ENCODE measurements around the gene SEMA5B. TPM values are rescaled to one million over a fixed set of nuclear protein-coding genes. Genes with fewer than 3 reads are reported as not detected.

SEMA5B gene
- total RNA-seq, 1 experiment from 2014 or later = 9.4 TPM

GRCh38 chr3:122918576-122919290, 108.8 kb downstream of the SEMA5B start:
- H3K4me2 ChIP-seq (ENCODE audit: insufficient read depth, insufficient read length, low read length) = no peak overlapping the region
- H3K14ac ChIP-seq (ENCODE audit: insufficient read depth, low read length) = no peak overlapping the region
- no peak overlapping the region for H2BK20ac ChIP-seq (ENCODE audit: low read depth, low read length, poor library complexity, severe bottlenecking)
- H3K36me3 Mint-ChIP-seq (ENCODE audit: insufficient read depth in 1 of 3, low read depth in 3 of 3) = peaks cover 0 to 2% (median 0%) of the 10 kb centered on the region in 3 experiments; a peak in 2 of 7 replicates
- no peak overlapping the region for H3K18ac ChIP-seq (ENCODE audit: insufficient read length, low read depth, low read length)
- H2BK12ac ChIP-seq (ENCODE audit: insufficient read length, low read depth, low read length) = no peak overlapping the region
- no peak overlapping the region for H4K5ac ChIP-seq (ENCODE audit: insufficient read length, low read depth, low read length)
- no peaks in the 10 kb centered on the region for H4K20me1 ChIP-seq (ENCODE audit: control insufficient read depth, insufficient read depth, insufficient read length)
- peaks cover 4% of the 10 kb centered on the region for H3K23me2 ChIP-seq (ENCODE audit: insufficient read length, low read depth, low read length, poor library complexity, severe bottlenecking)
- peaks cover 2% of the 10 kb centered on the region in 2 experiments; a peak in 2 of 4 replicates for H3K4me1 Mint-ChIP-seq
- H3K9me3 Mint-ChIP-seq = no peaks in the 10 kb centered on the region
- no peak overlapping the region for H3K27ac ChIP-seq (ENCODE audit: insufficient read length, low read depth, low read length)
- no peaks in the 10 kb centered on the region for H3K4me1 ChIP-seq (ENCODE audit: insufficient read depth, low read length)
- no peak overlapping the region for H3K9ac ChIP-seq (ENCODE audit: extremely low read depth, insufficient read length, low read length)
- no peak overlapping the region for H2AK5ac ChIP-seq (ENCODE audit: insufficient read length, low read length)
- no peaks in the 10 kb centered on the region for H3K79me1 ChIP-seq (ENCODE audit: insufficient read depth, low read depth, low read length, poor library complexity, severe bottlenecking)
- no peak for TF ChIP-seq CTCF (conservative IDR thresholded peaks at IDR 0.05)
- no peaks in the 10 kb centered on the region for H3K9me3 ChIP-seq (ENCODE audit: control insufficient read depth, low read depth, low read length)
- H3K27ac Mint-ChIP-seq = no peak overlapping the region
- peaks cover 6% of the 10 kb centered on the region; the same call in 1 of the 2 replicates for H3K27me3 ChIP-seq (ENCODE audit: insufficient read depth, low read length)
- no peak overlapping the region for H2BK5ac ChIP-seq (ENCODE audit: insufficient read length, low read length)
- WGBS (ENCODE audit: extremely low coverage, insufficient read length, low lambda C conversion rate) = no CpG with 5 or more reads among the region's 5 CpGs
- peaks cover 23% of the 10 kb centered on the region for H3K27me3 Mint-ChIP-seq (ENCODE audit: low read depth)
- no peak overlapping the region for H2BK15ac ChIP-seq (ENCODE audit: low read depth, low read length)
- H2AFZ ChIP-seq (ENCODE audit: low read length) = no peak overlapping the region
- H3K23ac ChIP-seq (ENCODE audit: insufficient read length, low read depth, low read length) = no peak overlapping the region
- H3K56ac ChIP-seq (ENCODE audit: insufficient read length, low read depth, low read length) = no peak overlapping the region
- H3K4me3 Mint-ChIP-seq = no peak overlapping the region
- DNase-seq = no peak
- no peaks in the 10 kb centered on the region for H3K79me2 ChIP-seq (ENCODE audit: insufficient read depth, low read length)
- no peak overlapping the region for H4K91ac ChIP-seq (ENCODE audit: insufficient read length, low read depth, low read length)
- no peak overlapping the region for H3K4ac ChIP-seq (ENCODE audit: low read depth, low read length)
- no peak overlapping the region for H3T11ph ChIP-seq (ENCODE audit: low read length)
- H2BK120ac ChIP-seq (ENCODE audit: low read depth, low read length, poor library complexity, severe bottlenecking) = no peak overlapping the region
- H4K8ac ChIP-seq (replicated peaks; ENCODE audit: insufficient read length, low read depth, low read length) = no peak overlapping the region

Data from H9 (cell line).